HG03439 (cell line): ENCODE measurements around the gene ALDH1B1.
"Not testable (repeated sequence)": the region's sequence is repeated elsewhere in the genome, so short reads cannot be mapped to it uniquely, and the experiment has no call there.

Experiments
- ATAC-seq: cut with Tn5 transposase; IDR thresholded peaks from one replicate; pipeline ENCODE4 v1.9.1; 2021; ENCODE audit warnings: mild to moderate bottlenecking, moderate library complexity; ENCODE audit not compliant: unreplicated experiment

ALDH1B1 gene

GRCh38 chr9:38385896-38386295 is 6.6 kb upstream of the ALDH1B1 start:
- ATAC-seq: no peak

GRCh38 chr9:38386319-38386895 is 6.1 kb upstream of the ALDH1B1 start:
- ATAC-seq: no peak

GRCh38 chr9:38387066-38387465 is 5.4 kb upstream of the ALDH1B1 start:
- ATAC-seq: no peak

GRCh38 chr9:38387751-38388150 is 4.8 kb upstream of the ALDH1B1 start:
- no peak for ATAC-seq

GRCh38 chr9:38388283-38389223 is 3.9 kb upstream of the ALDH1B1 start:
- ATAC-seq: no peak

GRCh38 chr9:38389313-38389712 is 3.2 kb upstream of the ALDH1B1 start:
- ATAC-seq: no peak

GRCh38 chr9:38390442-38390841 is 2.1 kb upstream of the ALDH1B1 start:
- ATAC-seq: no peak

- ATAC-seq: no peak
Observed at GRCh38 chr9:38390851-38391250, 1.7 kb upstream of the ALDH1B1 start.

- ATAC-seq: no peak
Observed at GRCh38 chr9:38391278-38392118, 1.0 kb upstream of the ALDH1B1 start.

- no peak for ATAC-seq
Observed at GRCh38 chr9:38393128-38393796, 760 bp downstream of the ALDH1B1 start.

- ATAC-seq: no peak
Observed at GRCh38 chr9:38394416-38394815, 1.9 kb downstream of the ALDH1B1 start.

- no peak for ATAC-seq
Observed at GRCh38 chr9:38395653-38396370, 3.3 kb downstream of the ALDH1B1 start.

GRCh38 chr9:38396371-38396671 is 3.8 kb downstream of the ALDH1B1 start:
- no peak for ATAC-seq

- not testable (repeated sequence) for ATAC-seq
Observed at GRCh38 chr9:38399191-38399590, 6.7 kb downstream of the ALDH1B1 start.

GRCh38 chr9:38401994-38402393 is 9.5 kb downstream of the ALDH1B1 start:
- ATAC-seq: no peak

GRCh38 chr9:38404314-38404713 is 11.8 kb downstream of the ALDH1B1 start:
- no peak for ATAC-seq

- ATAC-seq: no peak
Observed at GRCh38 chr9:38405785-38406184, 13.3 kb downstream of the ALDH1B1 start.

- no peak for ATAC-seq
Observed at GRCh38 chr9:38406476-38407186, 14.1 kb downstream of the ALDH1B1 start.

GRCh38 chr9:38408719-38409118 is 16.2 kb downstream of the ALDH1B1 start:
- no peak for ATAC-seq

- no peak for ATAC-seq
Observed at GRCh38 chr9:38412751-38413150, 20.2 kb downstream of the ALDH1B1 start.
